HCT116 (cell line): ENCODE data around the gene TRIM66. TPM values are rescaled to one million over a fixed set of nuclear protein-coding genes. Genes with fewer than 3 reads are reported as not detected.

Experiments used
- ATAC-seq: fragments of 200-7000 bp; cut with Tn5 transposase; 2 replicates; pipeline ENCODE4 v1.9.1; 2020; ENCODE audit warnings: mild to moderate bottlenecking, moderate library complexity
- BruUV-seq: library from RNA; stranded (reverse); fragments of 400-500 nt; replicated peaks from 2 replicates; lab custom pipeline; 2021; lab: Mats Ljungman, UMichigan
- CTCF ChIA-PET: fragments of 300-600 bp; sonication (Branson Sonifier 250); formaldehyde crosslinking; loops from one replicate; lab custom pipeline; 2021; ENCODE audit warnings: antibody characterized with exemption; lab: Charles Lee
- POLR2A ChIA-PET: fragments of 300-600, 350-600 bp; sonication (Branson Sonifier 250); formaldehyde crosslinking; loops from one replicate; lab custom pipeline; 2021; ENCODE audit warnings: antibody characterized with exemption; lab: Charles Lee
- RAD21 ChIA-PET, 2 experiments: fragments of 300-600 bp; sonication (Branson Sonifier 250); formaldehyde crosslinking; loops; one replicate each; lab custom pipeline; 2023; ENCODE audit warnings: low total read pairs in 2 of 2; ENCODE audit not compliant: uncharacterized antibody in 2 of 2, unreplicated experiment in 2 of 2, low non-redundant PET in 1 of 2; lab: Charles Lee
- DNase-seq: peaks from one replicate; pipeline ENCODE4 v3.0.0-alpha.2; 2010; ENCODE audit warnings: low read depth, low spot score
- H2AFZ ChIP-seq: fragments of 200-600 bp; shearing (Covaris generic), sonication (generic); 2 replicates; pipeline ENCODE4 v1.6.1; 2017; ENCODE audit warnings: low read depth, mixed run types, mixed read lengths, antibody characterized with exemption, low read length; ENCODE audit not compliant: poor library complexity, severe bottlenecking
- H3K27ac ChIP-seq: 2 replicates; pipeline ENCODE4 v1.5.1; 2012; ENCODE audit warnings: low read depth, low read length
- H3K27me3 ChIP-seq: fragments of 200-600 bp; sonication (generic); 2 replicates; pipeline ENCODE4 v1.6.1; 2016; ENCODE audit warnings: mixed run types, low read length, mixed read lengths; ENCODE audit not compliant: insufficient read depth
- H3K36me3 ChIP-seq, 2 experiments: fragments of 200-500 bp in 1 of 2; fragments of 200-600 bp in 1 of 2; sonication (Bioruptor generic) in 1 of 2; sonication (generic) in 1 of 2; 2 replicates each; pipeline versions ENCODE4 v1.5.1 to v1.6.1; 2014 to 2016; ENCODE audit warnings: low read length in 2 of 2, inconsistent platforms in 1 of 2, mixed read lengths in 1 of 2, mixed run types in 1 of 2; ENCODE audit not compliant: insufficient read depth in 2 of 2, control insufficient read depth in 1 of 2
- H3K4me1 ChIP-seq, 2 experiments: fragments of 200-600 bp in 1 of 2; sonication (generic) in 1 of 2; 2 replicates each; pipeline versions ENCODE4 v1.5.1 to v1.6.1; 2012 to 2017; ENCODE audit warnings: low read length in 2 of 2, inconsistent platforms in 1 of 2, mild to moderate bottlenecking in 1 of 2, mixed read lengths in 1 of 2, mixed run types in 1 of 2, moderate library complexity in 1 of 2; ENCODE audit not compliant: insufficient read depth in 2 of 2, control insufficient read depth in 1 of 2
- H3K4me2 ChIP-seq: fragments of 200-600 bp; sonication (generic); 2 replicates; pipeline ENCODE4 v1.6.1; 2017; ENCODE audit warnings: mixed run types, low read length, mixed read lengths
- H3K4me3 ChIP-seq, 2 experiments: fragments of 200-600 bp in 1 of 2; sonication (generic) in 1 of 2; replicated peaks in 1 of 2; 2 replicates each; pipeline ENCODE4 v1.5.1; 2011 to 2016; ENCODE audit warnings: low read length in 2 of 2, control low read depth in 1 of 2, low read depth in 1 of 2, mild to moderate bottlenecking in 1 of 2, mixed read lengths in 1 of 2, mixed run types in 1 of 2
- H3K79me2 ChIP-seq: fragments of 200-600 bp; sonication (generic); 2 replicates; pipeline ENCODE4 v1.6.1; 2017; ENCODE audit warnings: mild to moderate bottlenecking, mixed run types, low read length, moderate library complexity, mixed read lengths; ENCODE audit not compliant: insufficient read depth
- H3K9ac ChIP-seq: fragments of 200-600 bp; sonication (generic); 2 replicates; pipeline ENCODE4 v1.6.1; 2016; ENCODE audit warnings: low read length, mixed read lengths
- H3K9me2 ChIP-seq: fragments of 200-600 bp; sonication (generic), shearing (Covaris generic); 2 replicates; pipeline ENCODE4 v1.6.1; 2017; ENCODE audit warnings: mixed run types, mild to moderate bottlenecking, moderate library complexity; ENCODE audit not compliant: insufficient read depth
- H3K9me3 ChIP-seq, 2 experiments: fragments of 200-500 bp in 1 of 2; fragments of 200-600 bp in 1 of 2; sonication (Bioruptor generic) in 1 of 2; sonication (generic) in 1 of 2; 2 replicates each; pipeline ENCODE4 v1.6.1; 2014 to 2017; ENCODE audit warnings: low read length in 2 of 2, mixed read lengths in 2 of 2, inconsistent platforms in 1 of 2, low read depth in 1 of 2, mild to moderate bottlenecking in 1 of 2, mixed run types in 1 of 2, moderate library complexity in 1 of 2; ENCODE audit not compliant: control insufficient read depth in 1 of 2, insufficient read depth in 1 of 2
- H4K20me1 ChIP-seq: fragments of 200-600 bp; sonication (generic), shearing (Covaris generic); 2 replicates; pipeline ENCODE4 v1.6.1; 2017; ENCODE audit warnings: mixed run types, mild to moderate bottlenecking, moderate library complexity; ENCODE audit not compliant: insufficient read depth
- EGR1 ChIP-seq: IDR thresholded peaks from 2 replicates; pipeline ENCODE4 v1.6.1; 2012; ENCODE audit warnings: low read depth
- FOSL1 ChIP-seq: IDR thresholded peaks from 2 replicates; pipeline ENCODE4 v1.6.1; 2012; ENCODE audit warnings: low read depth
- POLR2AphosphoS5 ChIP-seq: IDR thresholded peaks from 2 replicates; pipeline ENCODE4 v1.6.1; 2011; ENCODE audit warnings: mild to moderate bottlenecking, low read depth, low read length, moderate library complexity
- SP1 ChIP-seq: IDR thresholded peaks from 2 replicates; pipeline ENCODE4 v1.6.1; 2012; ENCODE audit warnings: low read depth
- TCF7L2 ChIP-seq: IDR thresholded peaks from 2 replicates; pipeline ENCODE4 v1.7.0; 2011; ENCODE audit warnings: borderline replicate concordance, inconsistent platforms; ENCODE audit not compliant: insufficient read depth, insufficient read length; ENCODE audit errors: extremely low read depth
- ZFX ChIP-seq: fragments of 450-650 bp; IDR thresholded peaks from 2 replicates; pipeline ENCODE4 v1.6.1; 2017
- ZNF274 ChIP-seq: fragments of 200-500 bp; sonication (Bioruptor generic); IDR thresholded peaks from 2 replicates; pipeline ENCODE4 v1.6.1; 2014; ENCODE audit warnings: mild to moderate bottlenecking, low read depth, low read length, inconsistent platforms
- intact Hi-C: fragments of 100-400 bp; cut with micrococcal nuclease; formaldehyde crosslinking; loops from 2 replicates; pipeline ENCODE4 v1.10.0; 2022
- total RNA-seq: library from RNA; stranded (reverse); gene quantifications from one replicate; pipeline ENCODE4 v1.2.1, GENCODE V29; 2021; ENCODE audit not compliant: unreplicated experiment
- TF ChIP-seq, protein P1 (sequence below): IDR thresholded peaks from 2 replicates; pipeline ENCODE4 v1.6.1; 2012
- TF ChIP-seq, protein P2 (sequence below): IDR thresholded peaks from 2 replicates; pipeline ENCODE4 v1.6.1; 2012
- TF ChIP-seq, protein P3 (sequence below): IDR thresholded peaks from 2 replicates; pipeline ENCODE4 v1.6.1; 2011; ENCODE audit warnings: mild to moderate bottlenecking, low read length, moderate library complexity; ENCODE audit not compliant: insufficient replicate concordance; ENCODE audit errors: extremely low read depth
- TF ChIP-seq, protein P4 (sequence below), 3 experiments: fragments of 200-600 bp in 1 of 3; sonication (generic) in 1 of 3; IDR thresholded peaks in 2 of 3; conservative IDR thresholded peaks in 1 of 3; 2 replicates each; pipeline ENCODE4 v1.5.1; 2012 to 2017; ENCODE audit warnings: low read depth in 2 of 3, low read length in 2 of 3, antibody characterized with exemption in 1 of 3, borderline replicate concordance in 1 of 3, control low read depth in 1 of 3, mild to moderate bottlenecking in 1 of 3, mixed read lengths in 1 of 3, mixed run types in 1 of 3, moderate library complexity in 1 of 3; ENCODE audit not compliant: insufficient read depth in 1 of 3

The TRIM66 gene
- total RNA-seq, 1 experiment from 2014 or later: 24.8 TPM

DNA sequence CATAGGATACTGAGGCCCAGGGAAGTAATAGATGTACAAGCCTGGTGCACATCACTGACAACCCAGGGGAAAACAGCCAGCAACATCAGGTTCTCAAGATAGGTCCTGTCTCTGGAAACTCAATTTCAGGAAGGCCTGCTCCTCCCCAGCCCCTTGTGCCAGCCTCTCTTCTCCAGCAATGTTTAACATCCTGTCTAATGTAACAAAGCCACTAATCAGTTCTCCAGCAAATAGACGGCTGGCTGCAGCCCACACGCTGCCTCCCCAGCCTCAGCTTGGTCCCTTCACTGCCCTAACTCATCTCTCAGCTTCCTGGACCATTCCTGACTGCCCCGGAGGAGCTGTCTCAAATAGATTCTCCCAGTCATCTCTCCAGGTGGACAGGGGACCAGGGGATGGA lies 37.9 kb upstream of the TRIM66 start:
- Histone ChIP-seq H3K27ac (peak overlapping the region; percentile 25), H4K20me1 (no peaks in the 10 kb centered on the region), H2AFZ (no peak overlapping the region), H3K9me3 (no peaks in the 10 kb centered on the region), H3K4me1 (peaks cover 52 to 62% of the 10 kb centered on the region in 2 experiments), H3K9ac (no peak overlapping the region), H3K36me3 (no peaks in the 10 kb centered on the region), H3K27me3 (no peaks in the 10 kb centered on the region), H3K79me2 (no peaks in the 10 kb centered on the region), H3K4me2 (peak overlapping the region; percentile 80), H3K4me3 (no peak overlapping the region), H3K9me2 (no peaks in the 10 kb centered on the region)
- TF ChIP-seq SP1: no peak
- TF ChIP-seq ZFX: no peak
- TF ChIP-seq, protein P1, sequence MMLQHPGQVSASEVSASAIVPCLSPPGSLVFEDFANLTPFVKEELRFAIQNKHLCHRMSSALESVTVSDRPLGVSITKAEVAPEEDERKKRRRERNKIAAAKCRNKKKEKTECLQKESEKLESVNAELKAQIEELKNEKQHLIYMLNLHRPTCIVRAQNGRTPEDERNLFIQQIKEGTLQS: no peak
- TF ChIP-seq POLR2AphosphoS5: no peak; the same call in 1 of the 2 replicates
- TF ChIP-seq EGR1: no peak
- TF ChIP-seq, protein P2, sequence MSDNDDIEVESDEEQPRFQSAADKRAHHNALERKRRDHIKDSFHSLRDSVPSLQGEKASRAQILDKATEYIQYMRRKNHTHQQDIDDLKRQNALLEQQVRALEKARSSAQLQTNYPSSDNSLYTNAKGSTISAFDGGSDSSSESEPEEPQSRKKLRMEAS: no peak
- TF ChIP-seq, protein P3, sequence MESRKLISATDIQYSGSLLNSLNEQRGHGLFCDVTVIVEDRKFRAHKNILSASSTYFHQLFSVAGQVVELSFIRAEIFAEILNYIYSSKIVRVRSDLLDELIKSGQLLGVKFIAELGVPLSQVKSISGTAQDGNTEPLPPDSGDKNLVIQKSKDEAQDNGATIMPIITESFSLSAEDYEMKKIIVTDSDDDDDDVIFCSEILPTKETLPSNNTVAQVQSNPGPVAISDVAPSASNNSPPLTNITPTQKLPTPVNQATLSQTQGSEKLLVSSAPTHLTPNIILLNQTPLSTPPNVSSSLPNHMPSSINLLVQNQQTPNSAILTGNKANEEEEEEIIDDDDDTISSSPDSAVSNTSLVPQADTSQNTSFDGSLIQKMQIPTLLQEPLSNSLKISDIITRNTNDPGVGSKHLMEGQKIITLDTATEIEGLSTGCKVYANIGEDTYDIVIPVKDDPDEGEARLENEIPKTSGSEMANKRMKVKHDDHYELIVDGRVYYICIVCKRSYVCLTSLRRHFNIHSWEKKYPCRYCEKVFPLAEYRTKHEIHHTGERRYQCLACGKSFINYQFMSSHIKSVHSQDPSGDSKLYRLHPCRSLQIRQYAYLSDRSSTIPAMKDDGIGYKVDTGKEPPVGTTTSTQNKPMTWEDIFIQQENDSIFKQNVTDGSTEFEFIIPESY: no peak
- TF ChIP-seq, protein P4, sequence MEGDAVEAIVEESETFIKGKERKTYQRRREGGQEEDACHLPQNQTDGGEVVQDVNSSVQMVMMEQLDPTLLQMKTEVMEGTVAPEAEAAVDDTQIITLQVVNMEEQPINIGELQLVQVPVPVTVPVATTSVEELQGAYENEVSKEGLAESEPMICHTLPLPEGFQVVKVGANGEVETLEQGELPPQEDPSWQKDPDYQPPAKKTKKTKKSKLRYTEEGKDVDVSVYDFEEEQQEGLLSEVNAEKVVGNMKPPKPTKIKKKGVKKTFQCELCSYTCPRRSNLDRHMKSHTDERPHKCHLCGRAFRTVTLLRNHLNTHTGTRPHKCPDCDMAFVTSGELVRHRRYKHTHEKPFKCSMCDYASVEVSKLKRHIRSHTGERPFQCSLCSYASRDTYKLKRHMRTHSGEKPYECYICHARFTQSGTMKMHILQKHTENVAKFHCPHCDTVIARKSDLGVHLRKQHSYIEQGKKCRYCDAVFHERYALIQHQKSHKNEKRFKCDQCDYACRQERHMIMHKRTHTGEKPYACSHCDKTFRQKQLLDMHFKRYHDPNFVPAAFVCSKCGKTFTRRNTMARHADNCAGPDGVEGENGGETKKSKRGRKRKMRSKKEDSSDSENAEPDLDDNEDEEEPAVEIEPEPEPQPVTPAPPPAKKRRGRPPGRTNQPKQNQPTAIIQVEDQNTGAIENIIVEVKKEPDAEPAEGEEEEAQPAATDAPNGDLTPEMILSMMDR (IDR thresholded peaks at IDR 0.05 in 2 of 3, conservative IDR thresholded peaks at IDR 0.05 in 1 of 3; ENCODE audit: borderline replicate concordance in 1 of 3, insufficient read depth in 1 of 3, low read depth in 2 of 3, low read length in 2 of 3): no peak
- no peak for TF ChIP-seq TCF7L2
- TF ChIP-seq FOSL1: no peak
- TF ChIP-seq ZNF274: no peak
- ChIA-PET CTCF (no interaction called here), RAD21 (interaction anchor here in 1 of 2 experiments (1.2 kb wide), 1 partner anchor 48 kb away, joined by 4 read pairs; no protein-coding TSS in a partner anchor), POLR2A (interaction anchor here (0.6 to 1.3 kb wide), 3 partner anchors 32 to 89 kb away, joined by 3 to 5 read pairs (median 3); partner anchors contain the start of genes RPL27A and TRIM66)
- ATAC-seq: no peak
- intact Hi-C loops: no loop called here
- DNase-seq: no peak
- BruUV-seq: no TSS peak
